HG02759 (cell line): ENCODE data around the gene PROB1.
"Not testable (repeated sequence)": the region's sequence is repeated elsewhere in the genome, so short reads cannot be mapped to it uniquely, and the experiment has no call there.

Source experiments
- ATAC-seq: cut with Tn5 transposase; IDR thresholded peaks from one replicate; pipeline ENCODE4 v1.9.1; 2021; ENCODE audit warnings: mild to moderate bottlenecking, moderate library complexity; ENCODE audit not compliant: unreplicated experiment

PROB1 gene

GRCh38 chr5:139394654-139395566, at the start of gene PROB1:
Gene PROB1 (minus strand): TSS chr5:139395104. CDS start chr5:139395081, 23 bp downstream.
- ATAC-seq = no peak

GRCh38 chr5:139443831-139444453, 49.0 kb upstream of the PROB1 start:
- no peak for ATAC-seq

- not testable (repeated sequence) for ATAC-seq
Measured at GRCh38 chr5:139440416-139440815, 45.5 kb upstream of the PROB1 start.

- ATAC-seq = peak; percentile 89
Measured at GRCh38 chr5:139439013-139439903, 44.4 kb upstream of the PROB1 start, which contains the start of gene DNAJC18. Gene DNAJC18 (minus strand): TSS chr5:139439525. CDS start chr5:139439445, 80 bp downstream.

- no peak for ATAC-seq
Measured at GRCh38 chr5:139438707-139439012, 43.8 kb upstream of the PROB1 start.

GRCh38 chr5:139435676-139436075, 40.8 kb upstream of the PROB1 start:
- ATAC-seq = no peak

- ATAC-seq = no peak
Measured at GRCh38 chr5:139431706-139432105, 36.8 kb upstream of the PROB1 start.

GRCh38 chr5:139430015-139430414, 35.1 kb upstream of the PROB1 start:
- no peak for ATAC-seq

- no peak for ATAC-seq
Measured at GRCh38 chr5:139426203-139426885, 31.4 kb upstream of the PROB1 start.

- ATAC-seq = no peak
Measured at GRCh38 chr5:139425497-139425896, 30.6 kb upstream of the PROB1 start.

- ATAC-seq = peak; percentile 66
Measured at GRCh38 chr5:139422307-139422893, 27.5 kb upstream of the PROB1 start.

- no peak for ATAC-seq
Measured at GRCh38 chr5:139419226-139420192, 24.6 kb upstream of the PROB1 start.

GRCh38 chr5:139418793-139419192, 23.9 kb upstream of the PROB1 start:
- ATAC-seq = no peak

- no peak for ATAC-seq
Measured at GRCh38 chr5:139417214-139417613, 22.3 kb upstream of the PROB1 start.

GRCh38 chr5:139416651-139417050, 21.7 kb upstream of the PROB1 start:
- ATAC-seq = no peak

GRCh38 chr5:139415869-139416268, 21.0 kb upstream of the PROB1 start:
- no peak for ATAC-seq

GRCh38 chr5:139415221-139415861, 20.4 kb upstream of the PROB1 start:
- no peak for ATAC-seq

- no peak for ATAC-seq
Measured at GRCh38 chr5:139414581-139415130, 19.8 kb upstream of the PROB1 start.
